HG03439 (cell line): ENCODE measurements around the gene ASPG.

Experiments
- ATAC-seq: cut with Tn5 transposase; IDR thresholded peaks from one replicate; pipeline ENCODE4 v1.9.1; 2021; ENCODE audit warnings: mild to moderate bottlenecking, moderate library complexity; ENCODE audit not compliant: unreplicated experiment

Gene ASPG

DNA sequence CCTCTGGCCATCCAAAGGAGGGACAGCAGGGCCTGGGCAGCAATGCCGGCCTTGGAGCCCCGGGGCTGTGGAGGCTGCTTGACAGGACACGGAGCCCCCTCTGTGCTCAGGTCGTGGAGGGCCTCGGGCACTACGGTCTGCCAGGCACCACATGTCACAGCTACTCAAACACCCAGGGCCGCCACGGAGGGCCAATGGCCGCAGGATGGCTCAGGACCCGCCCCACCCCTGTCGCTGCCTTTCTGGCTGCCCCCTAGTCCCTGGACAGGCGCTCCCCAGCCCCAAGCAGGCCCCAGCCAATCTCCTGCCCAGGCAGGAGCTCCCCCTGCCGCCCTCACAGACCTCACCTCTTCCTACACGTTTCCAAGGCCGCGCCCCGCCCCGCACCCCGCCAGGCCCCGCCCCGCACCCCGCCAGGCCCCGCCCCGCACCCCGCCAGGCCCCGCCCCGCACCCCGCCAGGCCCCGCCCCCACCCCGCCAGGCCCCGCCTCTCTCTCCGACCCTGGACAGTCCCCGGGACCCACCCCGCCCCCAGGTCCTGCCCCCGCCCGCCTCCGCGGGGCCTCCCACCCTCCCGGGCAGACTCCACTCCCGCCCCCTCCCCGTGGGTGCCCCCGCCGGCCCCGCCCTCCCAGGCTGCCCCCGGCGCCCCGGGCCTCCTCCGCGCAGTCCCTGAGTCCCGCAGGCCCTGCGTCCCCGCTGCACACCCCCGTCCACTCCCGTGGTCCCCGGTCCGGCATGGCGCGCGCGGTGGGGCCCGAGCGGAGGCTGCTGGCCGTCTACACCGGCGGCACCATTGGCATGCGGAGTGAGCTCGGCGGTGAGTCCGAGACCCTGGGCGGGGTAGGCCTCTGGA is at the start of gene ASPG:
Gene ASPG, plus strand, starts transcription at position 669 of the 857 bp plus-strand sequence. Its CDS starts 71 bp downstream, at position 740.
- ATAC-seq, result no peak

DNA sequence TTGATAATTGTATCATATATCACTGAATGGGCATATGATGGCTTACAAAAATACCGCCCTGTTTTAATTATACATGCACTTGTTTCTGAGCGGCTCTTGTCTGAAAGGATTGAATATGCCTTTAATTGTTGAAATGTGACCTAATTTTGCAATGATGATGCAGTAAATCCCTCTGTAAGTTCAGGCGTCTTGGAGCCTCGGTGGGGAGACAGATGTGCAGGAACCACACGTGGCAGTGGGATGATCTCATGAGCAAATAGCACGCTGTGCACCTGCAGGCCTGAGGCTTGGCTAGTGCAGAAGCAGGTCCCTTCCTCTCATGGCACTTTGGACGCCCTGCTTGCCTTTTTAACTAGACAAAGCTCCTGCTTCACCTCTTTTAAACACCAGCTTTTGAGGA is 49.3 kb upstream of the ASPG start:
- ATAC-seq, result no peak

DNA sequence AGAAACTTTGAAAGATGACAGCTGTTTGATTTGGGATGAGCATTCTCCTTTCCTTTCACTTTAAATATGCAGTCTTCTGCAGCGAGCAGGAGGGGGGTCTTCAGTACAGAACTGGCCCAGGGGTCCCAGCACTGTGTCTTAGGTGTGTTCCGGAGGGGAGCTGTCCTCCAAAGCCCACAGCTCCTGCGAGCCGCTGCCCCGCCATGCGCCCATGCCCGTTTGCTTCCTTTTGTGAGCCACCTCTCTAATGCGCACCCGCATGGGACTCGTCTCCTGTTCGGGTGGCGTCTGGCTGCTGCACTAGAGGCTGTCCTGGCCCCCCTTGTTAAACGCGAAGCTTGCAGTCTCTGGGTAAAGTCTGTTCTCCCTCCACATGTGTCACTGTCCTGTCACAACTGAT is 48.4 kb upstream of the ASPG start:
- ATAC-seq, result no peak

DNA sequence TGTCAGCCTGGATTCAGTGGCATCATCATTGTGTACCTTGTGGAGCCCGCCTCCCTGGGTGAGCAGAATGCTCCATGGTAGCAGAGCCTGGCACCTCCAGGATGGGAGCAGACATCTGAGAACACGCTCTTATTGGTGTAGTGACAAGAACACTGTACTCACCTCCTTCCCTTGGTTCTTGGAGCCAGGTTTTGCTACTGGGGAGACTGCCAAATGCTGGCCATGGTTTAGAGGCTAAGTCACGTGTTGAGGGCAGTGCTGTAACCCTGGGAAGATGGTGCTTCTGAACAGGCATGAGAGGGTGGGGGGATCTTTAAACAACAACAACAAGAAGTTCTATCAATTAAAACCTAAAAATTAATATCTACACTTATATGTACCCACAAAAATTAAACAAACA is 47.6 kb upstream of the ASPG start:
- ATAC-seq, result no peak

DNA sequence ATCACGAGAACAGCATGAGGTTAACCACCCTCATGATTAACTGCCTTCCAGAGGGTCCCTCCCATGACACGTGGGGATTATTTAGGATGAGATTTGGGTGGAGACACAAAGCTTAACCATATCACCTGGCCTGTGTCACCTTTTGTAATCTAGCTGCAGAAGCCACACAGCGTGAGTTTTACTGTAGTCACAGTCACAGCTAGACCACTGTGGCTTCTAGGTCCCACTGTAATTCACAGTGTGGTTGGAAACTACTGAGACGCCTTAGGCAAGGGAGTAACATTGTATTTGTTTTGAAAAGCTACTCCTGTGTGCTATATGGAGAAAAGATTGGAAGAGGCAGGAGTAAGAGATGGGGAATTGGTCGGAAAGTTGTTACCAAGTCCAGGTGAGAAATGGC is 46.3 kb upstream of the ASPG start:
- ATAC-seq, result no peak

DNA sequence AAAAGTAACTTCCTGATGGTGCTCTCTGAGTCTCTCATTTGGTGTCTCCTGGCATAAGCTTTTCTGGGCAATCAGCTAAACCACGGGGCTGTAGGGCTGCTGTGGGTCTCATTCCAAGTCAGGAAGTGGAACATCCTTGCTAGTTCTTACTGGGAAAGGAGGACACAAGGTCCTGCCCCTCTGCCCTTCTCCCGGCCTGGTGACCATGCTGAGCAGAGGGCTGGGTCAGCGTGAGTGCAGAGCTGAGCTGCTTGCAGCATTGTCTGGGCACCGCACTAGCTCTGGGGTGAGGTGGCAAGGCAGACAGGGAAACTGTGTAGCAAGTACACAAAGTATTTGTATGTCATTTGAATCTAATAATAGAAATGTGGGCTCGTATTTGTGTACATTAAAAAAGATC is 45.0 kb upstream of the ASPG start:
- no peak for ATAC-seq

DNA sequence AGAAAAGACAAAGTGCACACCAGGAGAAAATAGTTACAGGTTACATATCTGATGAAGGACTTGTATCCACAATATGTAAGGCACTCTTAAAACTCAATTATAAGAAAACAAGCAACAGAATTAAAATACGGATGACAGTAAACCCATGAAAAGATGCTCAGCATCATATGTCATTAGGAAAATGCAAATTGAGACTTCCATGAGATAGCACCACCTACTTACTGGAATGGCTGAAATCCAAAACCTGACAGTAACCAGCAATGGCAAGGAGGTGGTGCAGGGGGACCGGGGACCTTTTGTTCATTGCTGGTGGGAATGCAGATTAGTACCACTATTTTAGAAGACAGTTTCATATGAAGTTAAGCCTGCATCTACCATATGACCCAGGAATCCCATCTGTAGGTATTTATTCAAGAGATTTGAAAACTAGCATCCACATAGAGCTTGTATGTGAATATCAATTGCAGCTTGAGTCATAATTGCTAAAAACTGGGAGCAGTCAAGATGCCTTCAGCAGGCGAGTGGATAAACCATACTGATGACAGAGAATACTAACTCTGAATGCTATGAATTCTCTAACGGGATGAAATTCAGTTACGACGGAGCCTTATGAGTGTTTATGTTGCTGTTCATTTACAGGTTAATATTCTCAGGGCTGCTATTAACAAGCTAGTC is 43.9 kb upstream of the ASPG start:
- no peak for ATAC-seq

DNA sequence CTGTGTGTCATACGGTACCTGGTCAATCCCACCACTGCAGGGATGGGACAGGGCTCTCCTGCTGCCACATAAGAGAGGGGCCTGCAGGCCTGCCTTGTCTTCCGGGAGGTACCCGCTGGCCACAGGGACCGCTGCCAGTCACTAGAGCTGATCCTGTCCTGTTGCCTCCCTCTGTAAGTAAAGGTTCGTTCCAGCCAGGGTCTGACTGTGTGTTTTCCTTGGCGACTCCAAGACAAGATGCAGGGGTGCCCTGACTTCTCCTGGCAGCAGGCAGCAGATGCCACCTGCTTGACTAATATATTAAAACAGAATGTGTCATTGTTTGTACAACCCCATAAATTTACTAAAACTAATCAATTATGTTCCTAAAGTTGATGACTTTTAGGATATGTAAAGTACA is 41.5 kb upstream of the ASPG start:
- no peak for ATAC-seq

DNA sequence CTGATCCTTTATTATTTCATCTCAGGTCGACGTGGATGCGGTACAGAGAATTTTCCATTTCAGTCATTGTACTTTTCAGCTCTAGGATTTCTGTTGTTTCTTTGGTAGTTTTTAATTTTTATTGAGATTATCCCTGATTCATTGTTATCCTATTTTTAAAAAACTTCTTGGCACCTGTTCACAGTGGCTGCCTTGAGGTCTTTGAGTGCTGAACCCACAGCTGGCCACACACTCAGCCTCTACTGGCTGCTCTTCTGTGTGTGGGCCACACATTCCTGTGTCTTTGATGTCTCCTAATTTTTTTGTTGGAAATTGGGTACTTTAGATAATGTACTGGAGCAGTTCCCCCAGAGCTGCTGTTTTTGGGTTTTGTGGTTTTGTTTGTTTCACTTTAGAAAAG is 37.7 kb upstream of the ASPG start:
- ATAC-seq, result no peak

DNA sequence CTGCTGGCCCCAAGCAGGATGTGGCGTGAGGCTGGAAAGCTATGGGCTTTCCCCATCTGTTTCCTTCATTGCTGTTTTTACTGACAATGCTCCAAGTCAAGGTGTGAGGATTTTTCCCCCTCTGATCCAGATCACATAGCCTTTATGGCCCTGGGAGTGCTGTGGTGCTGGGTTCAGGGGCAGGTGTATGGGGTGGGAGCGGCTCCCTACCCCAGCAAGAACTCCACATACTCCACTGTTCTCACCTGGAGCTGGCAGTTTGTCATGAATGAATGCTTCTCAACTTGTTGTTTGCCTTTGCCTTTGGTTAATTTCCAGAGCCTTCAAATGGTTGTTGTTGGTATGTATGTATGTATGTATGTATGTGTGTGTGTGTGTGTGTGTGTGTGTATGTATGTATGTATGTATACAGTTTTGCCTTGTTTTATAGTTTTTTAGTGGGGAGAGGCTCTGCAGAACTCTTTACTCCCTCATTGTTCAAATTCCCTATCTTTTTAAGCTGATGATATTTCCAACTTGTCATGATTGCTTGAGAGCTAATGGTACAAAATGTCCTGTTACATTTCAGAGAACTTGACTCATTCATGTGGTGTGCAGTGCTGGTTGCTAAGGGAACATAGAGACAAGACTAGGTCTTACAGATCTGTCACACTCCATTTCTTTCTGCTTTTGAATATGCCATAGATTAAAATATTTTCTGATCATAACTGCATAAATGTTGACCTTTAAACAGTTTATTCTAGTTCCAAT is 36.6 kb upstream of the ASPG start:
- no peak for ATAC-seq

DNA sequence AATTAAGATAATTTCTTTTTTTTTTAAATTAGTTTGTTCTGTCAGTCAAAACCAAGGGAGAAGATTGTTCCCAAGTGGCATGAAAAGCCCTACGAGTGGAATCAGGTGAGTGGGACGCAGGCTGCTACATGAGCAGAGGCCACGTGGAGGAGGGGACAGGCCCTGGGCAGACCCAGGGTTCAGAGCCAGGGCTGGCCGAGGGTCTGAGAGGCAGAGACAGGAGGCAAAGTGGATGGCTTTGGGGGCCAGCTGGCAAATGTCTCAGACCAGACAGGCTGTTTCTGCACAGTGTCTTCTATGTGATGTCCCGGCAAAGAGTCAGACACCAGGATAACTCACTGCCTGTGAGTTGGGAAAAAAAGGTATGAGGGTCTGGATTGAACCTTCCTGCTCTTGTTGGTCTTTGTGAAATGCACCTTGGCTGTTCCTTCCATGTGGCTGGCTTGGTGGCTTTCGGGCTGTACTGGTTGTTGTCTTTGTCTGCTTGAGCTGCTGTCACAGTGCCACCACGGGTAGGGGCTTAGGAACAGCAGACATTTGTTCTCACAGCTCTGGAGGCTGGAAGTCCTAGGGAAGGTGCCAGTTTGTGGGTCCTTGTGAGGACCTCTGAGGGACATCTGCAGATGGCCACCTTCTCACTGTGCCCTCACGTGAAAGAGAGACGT is 35.8 kb upstream of the ASPG start:
- ATAC-seq, result no peak

DNA sequence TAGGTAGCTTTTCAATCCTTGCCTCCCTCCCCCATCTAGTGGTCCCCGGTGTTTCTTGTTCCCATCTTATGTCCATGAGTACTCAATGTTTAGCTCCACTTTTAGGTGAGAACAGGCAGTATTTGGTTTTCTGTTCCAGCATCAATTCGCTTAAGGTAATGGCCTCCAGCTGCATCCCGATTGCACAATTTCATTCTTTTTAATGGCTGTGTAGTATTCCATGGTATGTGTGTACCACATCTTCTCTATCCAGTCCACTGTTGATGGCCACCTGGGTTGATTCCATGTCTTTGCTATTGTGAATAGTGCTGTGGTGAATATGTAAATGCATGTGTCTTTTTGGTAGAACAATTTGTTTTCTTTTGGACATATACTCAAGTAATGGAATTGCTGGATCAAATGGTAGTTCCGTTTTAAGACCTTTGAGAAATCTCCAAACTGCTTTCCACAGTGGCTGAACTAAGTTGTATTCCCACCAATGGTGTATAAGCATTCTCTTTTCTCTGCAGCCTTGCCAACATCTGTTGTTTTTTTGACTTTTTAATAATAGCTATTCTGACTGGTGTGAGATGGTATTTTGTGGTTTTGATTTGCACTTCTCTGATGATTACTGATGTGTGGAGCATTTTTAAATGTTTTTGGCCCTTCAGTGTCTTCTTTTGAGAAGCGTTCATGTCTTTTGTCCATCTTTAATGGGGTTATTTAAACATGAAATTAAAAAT is 34.2 kb upstream of the ASPG start:
- ATAC-seq, result no peak

DNA sequence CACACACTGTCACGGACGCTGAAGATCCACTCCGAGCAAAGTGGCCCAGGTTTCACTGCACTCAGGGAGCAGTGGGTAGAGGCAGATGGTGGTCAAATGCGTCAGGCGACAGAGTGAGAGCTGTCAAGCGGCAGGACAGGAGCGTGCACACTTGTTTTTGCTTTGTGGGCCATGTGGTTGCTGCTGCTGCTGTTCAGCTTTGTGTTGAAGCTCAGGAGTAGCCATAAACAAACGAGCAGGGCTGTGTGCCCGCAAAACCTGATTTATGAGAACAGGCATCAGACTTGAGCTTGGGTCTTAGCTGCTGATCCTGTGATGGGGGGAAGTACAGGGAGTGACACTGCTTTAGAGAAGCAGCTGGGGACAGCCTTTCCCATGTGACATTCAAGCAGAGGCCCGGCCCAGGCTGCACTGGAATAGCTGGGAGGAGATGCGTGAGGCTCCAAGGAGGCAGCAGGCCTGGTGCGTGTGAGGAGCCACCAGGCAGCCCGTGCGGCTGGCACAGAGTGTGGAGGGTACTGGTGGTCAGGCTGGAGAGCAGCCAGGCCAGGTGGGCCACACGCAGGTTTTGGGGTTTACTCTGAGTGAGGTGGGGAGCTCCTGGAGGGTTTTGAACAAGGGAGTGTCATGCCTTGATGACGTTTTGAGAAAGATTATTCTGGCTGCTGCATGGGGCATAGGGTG is 31.1 kb upstream of the ASPG start:
- ATAC-seq, result no peak

DNA sequence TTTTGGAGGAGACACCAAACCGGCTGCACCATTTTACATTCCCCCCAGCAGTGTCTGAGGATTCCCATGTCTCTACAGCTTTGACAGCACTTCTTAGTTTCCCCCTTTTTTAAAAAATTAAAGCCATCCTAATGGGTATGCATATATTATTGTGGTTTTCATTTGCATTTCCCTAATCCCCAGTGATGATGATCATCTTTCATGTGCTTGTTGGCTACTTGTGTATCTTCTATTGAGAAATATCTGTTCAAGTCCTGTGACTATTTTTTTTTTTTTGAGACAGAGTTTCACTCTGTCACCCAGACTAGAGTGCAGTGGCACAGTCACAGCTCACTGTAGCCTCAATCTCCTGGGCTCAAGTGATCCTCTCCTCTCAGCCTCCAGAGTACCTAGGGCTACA is 23.2 kb upstream of the ASPG start:
- ATAC-seq, result no peak

DNA sequence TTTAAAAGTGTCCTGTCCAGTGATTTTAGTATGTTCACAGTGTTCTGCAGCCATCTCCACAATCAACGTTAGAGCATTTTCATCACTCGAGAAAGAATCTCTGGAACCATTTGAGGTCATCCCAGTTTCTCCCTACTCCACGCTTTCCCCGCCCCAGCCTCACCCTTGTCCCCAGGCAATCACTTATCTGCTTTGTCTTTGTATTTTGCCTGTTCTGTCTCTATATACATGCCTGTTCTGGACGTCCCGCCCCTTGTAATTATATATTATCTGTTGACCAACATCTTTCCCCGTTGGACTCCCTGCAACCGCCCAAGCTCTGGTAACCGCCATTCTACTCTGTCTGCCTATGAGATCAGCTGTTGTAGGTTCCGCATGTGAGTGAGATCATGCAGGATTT is 21.5 kb upstream of the ASPG start:
- ATAC-seq, result no peak

DNA sequence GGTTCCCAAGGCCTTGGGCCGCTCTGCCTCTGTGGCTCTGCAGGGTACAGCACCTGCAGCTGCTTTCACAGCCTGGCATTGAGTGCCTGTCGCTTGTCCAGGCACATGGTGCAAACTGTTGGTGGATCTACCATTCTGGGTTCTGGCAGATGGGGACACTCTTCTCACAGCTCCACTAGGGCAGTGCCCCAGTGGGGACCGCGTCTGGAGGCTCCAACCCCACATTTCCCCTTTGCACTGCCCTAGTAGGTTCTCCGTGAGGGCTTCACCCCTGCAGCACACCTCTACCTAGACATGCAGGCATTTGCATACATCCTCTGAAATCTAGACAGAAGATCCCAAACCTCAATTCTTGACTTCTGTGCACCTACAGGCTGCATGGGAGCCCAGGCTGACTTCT is 19.2 kb upstream of the ASPG start:
- ATAC-seq, result no peak

DNA sequence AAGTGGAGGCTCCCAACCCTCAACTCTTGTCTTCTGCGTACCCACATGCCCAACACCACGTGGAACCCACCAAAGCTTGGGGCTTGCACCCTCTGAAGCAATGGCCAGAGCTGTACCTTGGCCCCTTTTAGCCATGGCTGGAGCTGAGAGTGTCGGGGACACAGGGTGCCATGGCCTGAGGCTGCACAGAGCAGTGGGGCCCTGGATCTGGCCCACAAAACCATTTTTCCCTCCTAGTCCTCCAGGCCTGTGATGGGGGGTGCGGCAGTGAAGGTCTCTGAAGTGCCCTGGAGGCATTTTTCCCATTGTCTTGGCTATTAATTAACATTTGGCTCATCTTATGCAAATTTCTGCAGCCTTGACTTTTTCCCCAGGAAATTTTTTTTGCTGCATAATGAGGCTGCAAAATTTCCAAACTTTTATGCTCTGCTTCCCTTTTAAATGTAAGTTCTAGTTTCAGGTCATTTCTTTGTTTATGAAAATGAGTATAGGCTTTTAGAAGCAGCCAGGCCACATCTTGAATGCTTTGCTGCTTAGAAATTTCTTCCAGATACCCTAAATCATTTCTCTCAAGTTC is 18.7 kb upstream of the ASPG start:
- no peak for ATAC-seq

DNA sequence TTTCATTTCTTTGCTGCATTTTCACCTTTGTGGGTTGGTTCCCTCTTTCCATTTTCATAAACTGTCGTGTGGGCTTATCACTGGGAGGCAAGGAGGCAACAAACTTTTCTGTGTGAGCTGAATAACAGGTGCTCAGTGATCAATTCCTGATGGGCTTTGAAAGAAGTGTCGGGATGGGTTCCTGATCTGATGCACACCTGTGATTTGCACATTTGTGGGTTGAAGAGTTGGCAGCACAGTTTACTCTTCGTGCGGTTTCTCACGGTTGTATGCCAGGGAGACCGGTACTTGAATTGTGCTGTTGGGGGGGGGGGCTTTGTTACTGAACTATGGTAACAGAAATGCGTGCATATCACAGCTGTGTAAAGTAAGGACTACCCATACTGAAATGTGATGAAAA is 16.0 kb upstream of the ASPG start:
- no peak for ATAC-seq

DNA sequence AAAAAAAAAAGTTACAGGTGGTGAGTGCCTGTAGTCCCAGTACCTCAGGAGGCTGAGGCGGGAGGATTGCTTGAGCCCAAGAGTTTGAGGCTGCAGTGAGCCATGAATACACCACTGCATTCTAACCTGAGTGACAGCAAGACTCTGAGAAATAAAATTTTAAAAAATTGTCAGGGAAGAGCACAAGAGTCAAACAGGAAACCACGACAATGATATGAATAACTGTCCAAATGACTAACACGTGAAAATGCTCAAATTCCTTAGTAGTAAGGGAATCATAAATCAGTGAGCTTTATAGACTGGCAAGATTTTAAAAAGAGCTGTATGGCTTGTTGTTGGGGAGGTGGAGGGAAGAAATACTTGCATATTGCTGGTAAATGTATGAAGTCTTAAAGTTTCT is 12.9 kb upstream of the ASPG start:
- no peak for ATAC-seq

DNA sequence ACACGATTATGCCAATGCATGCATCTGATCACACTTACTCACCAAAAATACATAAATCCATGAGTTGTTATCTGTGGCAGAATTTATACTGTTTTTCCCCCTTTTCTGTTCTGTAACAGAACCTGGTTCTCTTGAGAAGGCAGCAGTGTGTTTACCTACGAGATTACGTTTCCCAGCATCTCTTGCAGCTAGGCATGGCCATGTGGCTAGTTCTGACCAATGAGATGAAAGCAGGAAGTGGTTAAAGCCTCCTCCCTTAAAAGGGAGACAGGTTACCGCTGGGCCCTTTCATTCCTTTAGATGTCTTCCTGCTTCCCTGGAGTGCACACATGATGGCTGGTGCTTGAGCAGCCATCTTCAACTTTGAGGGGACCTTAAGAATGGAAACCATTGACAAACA is 11.7 kb upstream of the ASPG start:
- no peak for ATAC-seq
